ENCODE measurements around the gene TEFM.

The TEFM gene

GRCh38 chr17:30908717-30909420 is 2.8 kb upstream of the TEFM start:
- H4K20me1 ChIP-seq (ENCODE audit: insufficient read depth, low read length, poor library complexity, severe bottlenecking): no peaks in the 10 kb centered on the region
- H3K9me3 ChIP-seq (ENCODE audit: insufficient read depth, low read depth, low read length): no peaks in the 10 kb centered on the region
- H3K79me2 ChIP-seq (ENCODE audit: insufficient read depth, low read length): peaks cover 30% of the 10 kb centered on the region
- no peak overlapping the region for H3K4me2 ChIP-seq (ENCODE audit: low read depth, low read length, poor library complexity, severe bottlenecking)
- no peaks in the 10 kb centered on the region for H3K9me2 ChIP-seq (replicated peaks; ENCODE audit: low read depth, low read length)
- TF ChIP-seq EZH2phosphoT487 (IDR thresholded peaks at IDR 0.05; ENCODE audit: borderline replicate concordance): no peak
- no peak for TF ChIP-seq CTCF (conservative IDR thresholded peaks at IDR 0.05; ENCODE audit: low read length)
- peaks cover 16% of the 10 kb centered on the region for H3K4me1 ChIP-seq (ENCODE audit: insufficient read depth, low read length, poor library complexity, severe bottlenecking)
- no peak overlapping the region for H2AFZ ChIP-seq (ENCODE audit: low read length)
- no peak overlapping the region for H3K9ac ChIP-seq (ENCODE audit: low read depth, low read length, poor library complexity, severe bottlenecking)
- H3K4me3 ChIP-seq (ENCODE audit: low read length, poor library complexity, severe bottlenecking): no peak overlapping the region
- no peaks in the 10 kb centered on the region for H3K36me3 ChIP-seq (ENCODE audit: insufficient read depth, low read length)
- H3K27me3 ChIP-seq (ENCODE audit: insufficient read depth, low read length, poor library complexity, severe bottlenecking): no peaks in the 10 kb centered on the region
- H3F3A ChIP-seq (ENCODE audit: low read depth): no peaks in the 10 kb centered on the region

- Histone ChIP-seq H3K4me1 (ENCODE audit: insufficient read depth, low read length, poor library complexity, severe bottlenecking) (peaks cover 20% of the 10 kb centered on the region), H3K79me2 (ENCODE audit: insufficient read depth, low read length) (peaks cover 39% of the 10 kb centered on the region), H3K27me3 (ENCODE audit: insufficient read depth, low read length, poor library complexity, severe bottlenecking) (no peaks in the 10 kb centered on the region), H2AFZ (ENCODE audit: low read length) (peak overlapping the region; percentile 99), H3K4me2 (ENCODE audit: low read depth, low read length, poor library complexity, severe bottlenecking) (peak overlapping the region; percentile 87), H3K9ac (ENCODE audit: low read depth, low read length, poor library complexity, severe bottlenecking) (peak overlapping the region; percentile 95), H3K9me2 (replicated peaks; ENCODE audit: low read depth, low read length) (no peaks in the 10 kb centered on the region), H3K9me3 (ENCODE audit: insufficient read depth, low read depth, low read length) (no peaks in the 10 kb centered on the region), H3K4me3 (ENCODE audit: low read length, poor library complexity, severe bottlenecking) (peak overlapping the region; percentile 98), H3F3A (ENCODE audit: low read depth) (no peaks in the 10 kb centered on the region), H4K20me1 (ENCODE audit: insufficient read depth, low read length, poor library complexity, severe bottlenecking) (no peaks in the 10 kb centered on the region), H3K36me3 (ENCODE audit: insufficient read depth, low read length) (no peaks in the 10 kb centered on the region)
- TF ChIP-seq CTCF (conservative IDR thresholded peaks at IDR 0.05; ENCODE audit: low read length) (no peak), EZH2phosphoT487 (IDR thresholded peaks at IDR 0.05; ENCODE audit: borderline replicate concordance) (no peak)
Observed at GRCh38 chr17:30905742-30906100, 317 bp downstream of the TEFM start.

GRCh38 chr17:30897311-30897710 is 8.7 kb downstream of the TEFM start:
- Histone ChIP-seq H3F3A (ENCODE audit: low read depth) (0 out of 2 replicates have a peak, but pooled peaks cover 5% of the 10 kb centered on the region), H2AFZ (ENCODE audit: low read length) (no peak overlapping the region), H4K20me1 (ENCODE audit: insufficient read depth, low read length, poor library complexity, severe bottlenecking) (no peaks in the 10 kb centered on the region), H3K4me1 (ENCODE audit: insufficient read depth, low read length, poor library complexity, severe bottlenecking) (peaks cover 4% of the 10 kb centered on the region), H3K79me2 (ENCODE audit: insufficient read depth, low read length) (no peaks in the 10 kb centered on the region), H3K4me2 (ENCODE audit: low read depth, low read length, poor library complexity, severe bottlenecking) (no peak overlapping the region), H3K4me3 (ENCODE audit: low read length, poor library complexity, severe bottlenecking) (no peak overlapping the region), H3K9me2 (replicated peaks; ENCODE audit: low read depth, low read length) (no peaks in the 10 kb centered on the region), H3K36me3 (ENCODE audit: insufficient read depth, low read length) (peaks cover 30% of the 10 kb centered on the region), H3K9me3 (ENCODE audit: insufficient read depth, low read depth, low read length) (no peaks in the 10 kb centered on the region), H3K9ac (ENCODE audit: low read depth, low read length, poor library complexity, severe bottlenecking) (no peak overlapping the region), H3K27me3 (ENCODE audit: insufficient read depth, low read length, poor library complexity, severe bottlenecking) (no peaks in the 10 kb centered on the region)
- no peak for TF ChIP-seq CTCF (conservative IDR thresholded peaks at IDR 0.05; ENCODE audit: low read length)
- no peak for TF ChIP-seq EZH2phosphoT487 (IDR thresholded peaks at IDR 0.05; ENCODE audit: borderline replicate concordance)

All from Loucy (cell line).